GM19438 (cell line): ENCODE measurements around the gene PTGIR.
"Not testable (repeated sequence)": the region's sequence is repeated elsewhere in the genome, so short reads cannot be mapped to it uniquely, and the experiment has no call there.

Experiments
- ATAC-seq: cut with Tn5 transposase; IDR thresholded peaks from one replicate; pipeline ENCODE4 v1.9.1; 2021; ENCODE audit warnings: low read depth; ENCODE audit not compliant: unreplicated experiment

PTGIR gene

GRCh38 chr19:46639358-46640182 is 14.7 kb upstream of the PTGIR start:
- no peak for ATAC-seq

DNA sequence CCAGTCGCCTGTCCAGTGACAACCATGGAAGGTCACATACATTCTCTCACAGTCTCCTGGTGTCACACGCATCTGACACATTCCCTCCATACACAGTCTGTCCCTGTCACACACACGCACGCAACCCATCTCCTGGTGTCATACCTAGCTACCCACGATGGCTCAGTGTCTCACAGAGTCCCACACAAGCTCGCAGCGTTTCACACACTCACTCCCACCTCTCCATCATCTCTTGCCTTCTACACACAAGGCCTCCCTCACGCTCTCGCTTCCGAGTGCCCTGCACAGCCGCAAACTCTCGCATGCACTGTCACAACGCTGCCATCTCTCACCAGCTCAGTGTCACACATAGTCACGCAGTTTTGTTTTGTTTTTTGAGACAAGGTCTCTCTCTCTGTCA is 12.3 kb upstream of the PTGIR start:
- no peak for ATAC-seq

DNA sequence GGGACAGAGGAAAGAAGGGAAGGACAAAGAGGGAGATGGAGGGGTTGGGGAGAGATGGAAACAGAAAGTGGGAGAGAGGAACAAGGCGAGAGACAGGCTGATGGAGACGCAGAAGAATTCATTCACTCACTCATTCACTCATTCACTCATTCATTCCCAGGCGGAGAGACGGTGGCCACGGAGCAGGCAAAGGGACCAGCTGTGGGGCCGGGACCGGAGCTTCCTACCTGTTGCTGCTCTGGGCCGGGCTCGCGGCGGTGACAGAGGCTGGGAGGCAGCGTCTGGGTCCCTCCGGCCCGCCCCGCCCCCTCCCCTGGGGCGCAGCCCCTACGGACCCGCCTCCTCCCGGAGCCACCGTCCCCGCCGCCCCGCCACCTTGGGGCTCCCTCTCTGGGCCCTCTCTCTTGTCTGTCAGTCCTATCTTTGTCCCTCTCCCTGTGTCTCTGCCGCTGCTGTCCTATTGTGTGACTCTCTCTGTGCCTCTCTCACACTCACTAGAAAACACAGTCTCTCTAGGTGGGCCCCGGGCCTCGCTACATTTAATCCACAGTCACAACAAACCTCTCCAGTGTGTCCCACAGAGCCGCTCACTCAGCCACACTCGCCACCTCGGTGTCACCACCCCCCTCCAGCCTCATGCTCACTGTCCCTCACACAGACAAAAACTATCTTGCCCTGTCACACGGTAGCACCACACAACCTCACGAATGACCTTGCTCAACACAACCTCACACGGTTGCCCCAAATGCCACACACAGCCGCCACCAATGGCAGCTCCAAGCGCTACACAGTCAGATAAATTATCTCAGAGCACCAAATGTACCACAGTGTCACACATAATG is 11.3 kb upstream of the PTGIR start, which contains the start of gene GNG8:
Gene GNG8, minus strand, starts transcription at position 283 of the 842 bp plus-strand sequence. CDS start 1,520 bp downstream, outside the sequence.
- ATAC-seq, result no peak

GRCh38 chr19:46634656-46635218 is 9.8 kb upstream of the PTGIR start:
- ATAC-seq, result no peak

DNA sequence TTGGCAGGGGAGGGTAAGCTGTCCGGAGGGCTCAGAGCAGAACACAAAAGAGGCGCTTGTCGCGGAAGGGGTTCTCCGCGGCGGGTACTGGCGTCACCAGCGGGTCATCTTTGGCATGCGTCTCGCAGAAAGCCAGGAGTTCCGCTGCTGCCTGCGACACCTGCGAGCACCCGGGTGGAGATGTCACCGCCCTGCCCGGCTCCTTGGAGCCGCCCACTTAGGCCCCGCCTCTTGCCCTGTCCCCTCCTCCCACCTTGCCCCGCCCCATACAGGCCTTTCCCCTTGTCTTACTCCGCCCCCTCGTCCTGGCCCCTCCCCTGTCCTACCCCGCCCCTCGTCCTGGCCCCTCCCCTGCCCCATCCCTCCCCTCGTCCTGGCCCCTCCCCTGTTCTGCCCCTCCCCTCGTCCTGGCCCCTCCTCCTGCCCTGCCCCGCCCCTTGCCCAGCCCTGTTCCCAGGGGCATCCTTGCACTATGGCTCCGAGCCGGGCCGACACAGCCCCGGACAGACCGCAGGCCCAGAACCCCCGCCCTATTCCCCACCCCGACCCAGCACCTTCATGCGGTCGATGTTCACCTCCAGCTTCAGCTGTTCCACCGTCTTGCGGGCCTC is 9.3 kb upstream of the PTGIR start:
- ATAC-seq, result no peak

DNA sequence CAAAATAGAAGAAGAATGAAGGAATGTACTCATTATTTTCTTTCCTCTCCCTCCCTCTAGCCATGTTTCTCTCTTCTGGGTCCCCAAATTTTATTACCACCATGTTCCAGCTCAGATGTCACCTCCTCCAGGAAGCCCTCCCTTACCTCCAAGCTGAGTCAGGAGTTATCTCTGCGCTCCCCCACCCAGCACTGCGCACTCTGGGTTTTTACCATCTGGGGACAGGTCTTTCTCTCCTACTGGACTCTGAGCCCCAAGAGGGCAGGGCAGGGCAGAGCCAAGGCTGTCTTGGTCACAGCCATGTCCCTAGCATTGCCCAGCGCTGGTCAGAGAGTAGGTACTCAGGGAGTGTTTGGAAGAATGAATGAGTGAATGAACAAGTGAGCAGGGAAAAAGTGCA is 8.2 kb upstream of the PTGIR start:
- ATAC-seq, result no peak

DNA sequence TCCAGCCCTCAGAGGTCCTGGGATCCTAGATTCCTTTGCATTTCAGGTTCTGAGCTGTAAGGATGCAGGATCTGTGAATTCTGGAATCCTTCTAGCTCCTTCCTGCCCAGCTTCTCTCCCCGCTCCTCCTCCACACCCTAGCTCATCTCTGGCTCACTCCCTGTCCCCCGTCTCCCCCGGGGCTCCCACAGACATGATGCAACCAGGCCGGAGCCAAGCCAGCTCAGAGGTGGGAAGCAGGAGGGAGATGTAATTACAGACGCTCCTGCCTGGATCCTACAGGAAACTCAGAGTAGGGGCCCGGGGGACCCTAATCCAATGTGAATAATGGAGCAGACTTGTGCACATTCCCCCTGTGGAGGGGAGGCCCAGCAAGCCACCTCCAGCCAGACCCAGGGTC is 6.6 kb upstream of the PTGIR start:
- ATAC-seq, result no peak

- ATAC-seq, result no peak
Observed at GRCh38 chr19:46630586-46631205, 5.8 kb upstream of the PTGIR start.

- no peak for ATAC-seq
Observed at GRCh38 chr19:46629546-46630025, 4.7 kb upstream of the PTGIR start.

GRCh38 chr19:46628970-46629369 is 4.1 kb upstream of the PTGIR start:
- not testable (repeated sequence) for ATAC-seq

DNA sequence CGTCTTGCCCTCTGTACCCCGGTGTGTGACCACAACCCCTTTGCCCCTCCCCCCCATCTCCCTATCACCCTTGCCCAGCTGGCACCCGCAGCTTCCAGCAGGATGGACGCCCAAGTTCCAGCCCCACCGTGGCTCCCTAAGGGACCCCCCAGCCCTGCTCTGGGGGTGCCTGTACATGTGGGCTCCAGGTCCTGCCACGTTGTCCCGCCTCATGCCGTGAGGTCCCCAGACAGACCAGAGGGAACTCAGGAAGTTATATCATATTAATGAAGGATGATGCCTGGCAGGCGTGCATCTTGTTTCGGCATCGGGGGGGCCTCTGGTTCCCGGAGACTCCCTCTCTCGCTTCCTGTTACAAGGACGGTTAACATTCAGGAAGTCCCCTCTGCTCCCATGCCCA is 1.6 kb upstream of the PTGIR start:
- ATAC-seq, result no peak

GRCh38 chr19:46625731-46626130 is 842 bp upstream of the PTGIR start:
- ATAC-seq, result no peak

DNA sequence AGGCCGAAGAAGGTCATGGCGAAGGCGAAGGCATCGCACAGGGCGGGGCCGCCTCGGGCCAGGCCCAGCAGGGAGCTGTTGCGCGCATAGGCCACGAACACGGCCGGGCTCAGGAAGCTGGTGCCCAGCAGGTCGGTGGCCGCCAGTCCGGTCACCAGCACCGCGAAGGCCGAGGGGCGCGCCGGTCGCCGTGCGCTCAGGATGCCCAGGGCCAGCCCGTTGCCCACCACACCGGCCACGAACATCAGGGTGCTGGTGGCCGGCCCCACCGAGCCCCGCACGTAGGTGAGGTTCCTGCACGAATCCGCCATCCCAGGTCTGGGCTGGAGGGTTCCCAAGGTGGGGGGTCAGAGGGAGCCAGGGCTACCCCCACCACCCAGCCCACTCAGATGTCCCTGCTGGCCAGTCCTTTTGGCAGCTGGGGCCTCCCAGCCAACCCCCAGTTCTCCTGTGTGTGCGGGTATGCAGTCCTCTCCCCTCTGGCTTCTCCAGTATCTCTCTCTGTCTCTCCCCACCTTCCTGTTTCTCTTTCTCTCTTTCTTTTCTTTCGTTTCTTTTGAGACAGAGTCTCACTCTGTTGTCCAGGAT is 880 bp downstream of the PTGIR start:
- no peak for ATAC-seq

DNA sequence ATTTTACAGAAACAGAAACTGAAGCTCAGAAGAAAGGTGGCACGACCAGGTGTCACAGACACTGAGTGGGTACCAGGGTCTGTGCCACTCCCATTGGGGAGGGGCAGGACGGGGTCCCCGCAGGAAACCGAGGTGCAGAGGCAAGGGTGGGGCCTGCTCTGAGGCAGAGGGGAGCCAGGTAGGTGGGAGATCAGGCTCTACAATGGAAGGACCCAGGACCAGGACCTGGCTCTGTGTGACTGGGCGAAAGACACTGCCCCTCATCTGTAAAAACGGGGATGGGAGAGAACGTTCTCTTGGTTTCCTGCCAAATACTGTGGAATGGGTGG is 2.8 kb downstream of the PTGIR start:
- no peak for ATAC-seq

- ATAC-seq, result no peak
Observed at GRCh38 chr19:46621191-46622117, 3.4 kb downstream of the PTGIR start.

DNA sequence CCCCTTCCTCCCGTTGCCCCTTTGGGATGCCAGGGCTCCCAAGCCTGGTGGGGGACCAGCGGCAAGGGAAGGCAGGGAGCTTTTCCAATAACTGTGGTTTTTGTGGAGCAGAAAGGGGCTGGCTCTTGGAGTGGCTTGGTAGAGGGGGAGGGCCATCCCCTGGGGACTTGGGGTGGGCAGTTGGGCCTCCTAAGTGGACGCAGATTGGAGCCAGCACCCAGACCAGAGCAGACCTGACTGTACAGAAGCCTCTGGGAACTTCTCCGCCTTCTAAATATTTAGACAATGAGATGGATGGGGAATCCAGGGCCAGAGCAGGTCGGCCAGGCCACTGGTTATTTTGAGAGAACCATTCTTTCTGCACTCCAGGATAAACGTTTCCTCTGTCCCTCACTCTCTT is 4.2 kb downstream of the PTGIR start:
- no peak for ATAC-seq

DNA sequence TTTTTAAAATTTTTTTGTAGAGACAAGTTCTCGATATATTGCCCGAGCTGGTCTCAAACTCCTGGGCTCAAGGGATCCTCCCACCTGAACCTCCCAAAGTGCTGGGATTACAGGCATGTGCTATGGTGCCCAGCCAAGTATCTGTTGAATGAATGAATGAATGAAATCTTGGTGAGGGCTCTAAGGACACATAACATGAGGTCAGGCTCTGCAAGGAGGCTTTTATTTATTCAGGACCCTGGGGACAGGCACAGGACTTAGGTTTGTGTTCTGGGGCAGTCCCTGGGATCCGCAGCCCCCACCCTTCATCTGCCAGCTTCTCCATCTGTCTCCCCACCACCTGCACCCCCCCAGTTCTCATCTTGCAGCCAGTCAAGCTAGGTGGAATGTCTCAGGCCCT is 4.6 kb downstream of the PTGIR start:
- ATAC-seq, result no peak

DNA sequence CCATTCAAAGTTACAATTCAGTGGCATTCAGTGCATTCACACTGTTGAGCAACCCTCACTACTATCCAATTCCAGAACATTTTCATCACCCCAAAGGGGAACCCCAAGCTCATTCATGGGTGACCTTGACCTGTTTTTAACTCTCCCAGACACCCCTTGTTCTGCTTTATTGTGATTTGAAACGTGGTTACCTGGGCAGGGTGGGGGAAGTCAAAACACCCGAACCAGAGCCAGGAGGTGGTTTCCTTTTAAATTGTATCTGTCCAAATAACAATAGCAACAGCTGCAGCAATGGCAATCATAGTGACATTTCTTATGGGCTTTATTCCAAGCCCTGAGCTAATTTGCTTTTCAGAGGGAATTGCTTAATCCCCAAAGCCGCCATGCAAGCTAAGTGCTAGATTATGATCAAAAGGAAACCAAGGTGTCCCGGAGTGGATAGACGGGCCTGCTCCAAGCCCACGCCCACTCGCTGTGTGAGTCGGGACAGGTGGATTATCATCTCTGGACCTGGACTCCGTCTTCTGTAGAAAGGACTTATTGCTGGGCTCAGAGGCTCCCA is 6.1 kb downstream of the PTGIR start:
- no peak for ATAC-seq

DNA sequence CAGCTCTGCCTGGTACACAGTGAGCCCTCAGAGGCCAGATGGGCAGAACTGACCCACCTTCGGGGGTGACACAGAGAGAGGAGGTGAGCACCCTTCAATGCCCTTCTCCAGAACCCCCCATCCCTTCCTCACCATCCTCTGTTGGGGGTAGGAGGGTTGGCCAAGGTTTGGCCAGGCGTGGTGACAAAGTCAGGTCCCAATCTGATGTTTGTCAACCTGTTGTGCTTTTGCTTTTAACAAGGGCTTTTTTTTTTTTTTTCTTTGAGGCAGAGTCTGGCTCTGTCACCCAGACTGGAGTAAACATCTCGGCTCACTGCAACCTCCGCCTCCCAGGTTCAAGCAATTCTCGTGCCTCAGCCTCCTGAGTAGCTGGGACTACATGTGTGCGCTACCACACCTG is 7.3 kb downstream of the PTGIR start:
- ATAC-seq, result no peak
